HEK293T (cell line): ENCODE measurements around the gene NUMB.

Experiments used
- BHLHE40 ChIP-seq: fragments of 450-650 bp; IDR thresholded peaks from 2 replicates; pipeline ENCODE4 v1.6.1; 2016; ENCODE audit warnings: mild to moderate bottlenecking, moderate library complexity, borderline replicate concordance
- CTBP1 ChIP-seq: fragments of 450-650 bp; IDR thresholded peaks from 2 replicates; pipeline ENCODE4 v1.6.1; 2016; ENCODE audit warnings: borderline replicate concordance
- FOXA1 ChIP-seq: fragments of 450-650 bp; IDR thresholded peaks from 2 replicates; pipeline ENCODE4 v1.6.1; 2016; ENCODE audit warnings: mild to moderate bottlenecking
- FOXK2 ChIP-seq: fragments of 450-650 bp; IDR thresholded peaks from 2 replicates; pipeline ENCODE4 v1.6.1; 2016; ENCODE audit warnings: mild to moderate bottlenecking
- L3MBTL2 ChIP-seq: fragments of 450-650 bp; conservative IDR thresholded peaks from 2 replicates; pipeline ENCODE4 v1.6.1; 2016; ENCODE audit warnings: mild to moderate bottlenecking
- NFRKB ChIP-seq: fragments of 450-650 bp; IDR thresholded peaks from 2 replicates; pipeline ENCODE4 v1.6.1; 2016; ENCODE audit warnings: mild to moderate bottlenecking, moderate library complexity
- SUZ12 ChIP-seq: fragments of 450-650 bp; IDR thresholded peaks from 2 replicates; pipeline ENCODE4 v1.6.1; 2016; ENCODE audit warnings: mild to moderate bottlenecking
- TARDBP ChIP-seq: fragments of 450-650 bp; IDR thresholded peaks from 2 replicates; pipeline ENCODE4 v1.6.1; 2016
- TF ChIP-seq, protein P1 (sequence below): fragments of 450-650 bp; IDR thresholded peaks from 2 replicates; pipeline ENCODE4 v1.6.1; 2016

DNA sequence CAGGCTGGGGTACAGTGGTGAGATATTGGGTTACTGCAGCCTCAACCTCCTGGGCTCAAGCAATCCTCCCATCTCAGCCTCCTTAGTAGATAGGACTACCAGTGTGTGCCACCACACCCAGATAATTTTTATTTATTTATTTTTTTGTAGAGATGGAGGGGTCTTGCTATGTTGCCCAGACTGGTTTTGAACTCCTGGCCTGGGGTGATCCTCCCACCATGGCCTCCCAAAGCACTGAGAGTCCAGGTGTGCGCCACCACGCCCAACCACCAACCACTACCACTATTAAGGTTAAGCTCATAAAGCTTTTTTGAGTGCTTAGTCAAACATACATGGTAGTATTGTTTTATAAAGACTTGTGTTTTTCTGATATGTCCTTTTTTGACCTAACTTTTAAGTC lies 36.2 kb upstream of the NUMB start:
- TF ChIP-seq BHLHE40, result no peak
- TF ChIP-seq FOXA1, result no peak
- no peak for TF ChIP-seq SUZ12
- no peak for TF ChIP-seq TARDBP
- TF ChIP-seq FOXK2, result no peak
- TF ChIP-seq, protein P1, sequence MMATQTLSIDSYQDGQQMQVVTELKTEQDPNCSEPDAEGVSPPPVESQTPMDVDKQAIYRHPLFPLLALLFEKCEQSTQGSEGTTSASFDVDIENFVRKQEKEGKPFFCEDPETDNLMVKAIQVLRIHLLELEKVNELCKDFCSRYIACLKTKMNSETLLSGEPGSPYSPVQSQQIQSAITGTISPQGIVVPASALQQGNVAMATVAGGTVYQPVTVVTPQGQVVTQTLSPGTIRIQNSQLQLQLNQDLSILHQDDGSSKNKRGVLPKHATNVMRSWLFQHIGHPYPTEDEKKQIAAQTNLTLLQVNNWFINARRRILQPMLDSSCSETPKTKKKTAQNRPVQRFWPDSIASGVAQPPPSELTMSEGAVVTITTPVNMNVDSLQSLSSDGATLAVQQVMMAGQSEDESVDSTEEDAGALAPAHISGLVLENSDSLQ, result no peak
- TF ChIP-seq L3MBTL2, result no peak
- no peak for TF ChIP-seq CTBP1
- TF ChIP-seq NFRKB, result no peak
